Osteoblast (primary cell): Measurements from ENCODE around the gene CSMD2. TPM values are rescaled to one million over a fixed set of nuclear protein-coding genes. Genes with fewer than 3 reads are reported as not detected.

ENCODE experiments used
- DNase-seq: peaks from one replicate; pipeline ENCODE4 v3.0.0; 2011; ENCODE audit warnings: low spot score, mixed read lengths; ENCODE audit not compliant: insufficient read length; ENCODE audit errors: missing footprints
- H2AFZ ChIP-seq: 2 replicates; pipeline ENCODE4 v1.6.0; 2011; ENCODE audit warnings: mild to moderate bottlenecking, low read length
- H3K27ac ChIP-seq: 2 replicates; pipeline ENCODE4 v1.5.1; 2011; ENCODE audit warnings: mild to moderate bottlenecking, low read depth, low read length, moderate library complexity
- H3K27me3 ChIP-seq: 2 replicates; pipeline ENCODE4 v1.6.0; 2012; ENCODE audit warnings: mild to moderate bottlenecking, control low read depth, inconsistent platforms, low read length, moderate library complexity; ENCODE audit not compliant: insufficient read depth
- H3K36me3 ChIP-seq: 2 replicates; pipeline ENCODE4 v1.5.1; 2011; ENCODE audit warnings: mild to moderate bottlenecking, low read length, control low read depth, moderate library complexity; ENCODE audit not compliant: insufficient read depth
- H3K4me1 ChIP-seq: 2 replicates; pipeline ENCODE4 v1.5.1; 2011; ENCODE audit warnings: mild to moderate bottlenecking, low read length, control low read depth, moderate library complexity; ENCODE audit not compliant: insufficient read depth
- H3K4me2 ChIP-seq: 2 replicates; pipeline ENCODE4 v1.6.0; 2011; ENCODE audit warnings: mild to moderate bottlenecking, low read length; ENCODE audit not compliant: insufficient read depth
- H3K4me3 ChIP-seq: fragments of 200-600 bp; sonication (generic); 3 replicates; pipeline ENCODE4 v1.5.1; 2012; ENCODE audit warnings: mild to moderate bottlenecking, low read length, inconsistent platforms; ENCODE audit not compliant: insufficient read depth
- H3K79me2 ChIP-seq: 2 replicates; pipeline ENCODE4 v1.6.0; 2012; ENCODE audit warnings: mild to moderate bottlenecking, low read length, control low read depth, inconsistent platforms; ENCODE audit not compliant: insufficient read depth
- H3K9me3 ChIP-seq: 2 replicates; pipeline ENCODE4 v1.5.1; 2011; ENCODE audit warnings: low read depth, low read length, control low read depth
- H4K20me1 ChIP-seq: 2 replicates; pipeline ENCODE4 v1.6.0; 2012; ENCODE audit warnings: mild to moderate bottlenecking, low read length, control low read depth; ENCODE audit not compliant: insufficient read depth
- total RNA-seq: library from RNA; depleted of rRNA; stranded (reverse); fragments of >200 nt; gene quantifications from 2 replicates; pipeline ENCODE4 v1.2.3, GENCODE V29; 2012
- TF ChIP-seq, protein P1 (sequence below): IDR thresholded peaks from 2 replicates; pipeline ENCODE4 v1.5.1; 2011; ENCODE audit warnings: mild to moderate bottlenecking, low read depth, low read length, moderate library complexity; ENCODE audit errors: extremely low read depth

Gene CSMD2
- total RNA-seq, 1 donor, result 0.36 TPM

DNA sequence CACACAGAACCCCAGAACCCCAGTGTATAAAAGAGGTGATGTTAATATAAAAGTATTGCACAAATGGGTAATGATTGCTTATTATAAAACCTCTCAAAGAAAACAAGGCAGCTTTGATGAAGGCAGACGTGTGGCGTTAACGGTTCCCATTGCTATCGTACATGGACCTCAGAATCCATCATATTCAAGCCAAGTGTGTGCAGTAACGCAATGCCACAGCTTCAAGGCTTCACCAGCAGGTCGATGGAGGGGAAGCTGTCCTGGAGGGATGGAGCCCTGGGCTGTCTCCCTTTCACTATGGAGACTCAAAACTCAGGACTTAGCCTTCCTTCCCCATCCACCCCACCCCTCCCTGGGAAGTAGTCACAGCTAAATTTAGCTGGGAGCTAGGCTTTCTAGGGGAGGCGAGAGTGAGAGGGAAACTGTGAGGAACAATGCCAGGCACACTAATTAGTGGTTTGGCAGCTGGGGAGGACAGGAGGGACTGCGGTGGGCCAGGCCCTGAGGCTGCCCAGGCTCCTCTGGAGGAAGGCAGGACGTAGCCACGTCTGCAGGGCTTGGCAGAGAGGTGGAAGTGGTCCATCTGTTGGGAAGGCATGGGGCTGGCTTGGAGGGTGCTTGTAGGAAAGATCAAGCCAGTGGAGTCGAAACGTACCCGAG lies 180.0 kb downstream of the CSMD2 start:
- Histone ChIP-seq H3K4me2 (no peak overlapping the region), H3K79me2 (no peaks in the 10 kb centered on the region), H3K27ac (no peak overlapping the region), H3K4me3 (no peak overlapping the region), H3K36me3 (no peaks in the 10 kb centered on the region), H3K4me1 (no peaks in the 10 kb centered on the region), H2AFZ (no peak overlapping the region), H3K9me3 (no peaks in the 10 kb centered on the region), H3K27me3 (no peaks in the 10 kb centered on the region), H4K20me1 (no peaks in the 10 kb centered on the region)
- no peak for DNase-seq
- TF ChIP-seq, protein P1, sequence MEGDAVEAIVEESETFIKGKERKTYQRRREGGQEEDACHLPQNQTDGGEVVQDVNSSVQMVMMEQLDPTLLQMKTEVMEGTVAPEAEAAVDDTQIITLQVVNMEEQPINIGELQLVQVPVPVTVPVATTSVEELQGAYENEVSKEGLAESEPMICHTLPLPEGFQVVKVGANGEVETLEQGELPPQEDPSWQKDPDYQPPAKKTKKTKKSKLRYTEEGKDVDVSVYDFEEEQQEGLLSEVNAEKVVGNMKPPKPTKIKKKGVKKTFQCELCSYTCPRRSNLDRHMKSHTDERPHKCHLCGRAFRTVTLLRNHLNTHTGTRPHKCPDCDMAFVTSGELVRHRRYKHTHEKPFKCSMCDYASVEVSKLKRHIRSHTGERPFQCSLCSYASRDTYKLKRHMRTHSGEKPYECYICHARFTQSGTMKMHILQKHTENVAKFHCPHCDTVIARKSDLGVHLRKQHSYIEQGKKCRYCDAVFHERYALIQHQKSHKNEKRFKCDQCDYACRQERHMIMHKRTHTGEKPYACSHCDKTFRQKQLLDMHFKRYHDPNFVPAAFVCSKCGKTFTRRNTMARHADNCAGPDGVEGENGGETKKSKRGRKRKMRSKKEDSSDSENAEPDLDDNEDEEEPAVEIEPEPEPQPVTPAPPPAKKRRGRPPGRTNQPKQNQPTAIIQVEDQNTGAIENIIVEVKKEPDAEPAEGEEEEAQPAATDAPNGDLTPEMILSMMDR, result no peak

DNA sequence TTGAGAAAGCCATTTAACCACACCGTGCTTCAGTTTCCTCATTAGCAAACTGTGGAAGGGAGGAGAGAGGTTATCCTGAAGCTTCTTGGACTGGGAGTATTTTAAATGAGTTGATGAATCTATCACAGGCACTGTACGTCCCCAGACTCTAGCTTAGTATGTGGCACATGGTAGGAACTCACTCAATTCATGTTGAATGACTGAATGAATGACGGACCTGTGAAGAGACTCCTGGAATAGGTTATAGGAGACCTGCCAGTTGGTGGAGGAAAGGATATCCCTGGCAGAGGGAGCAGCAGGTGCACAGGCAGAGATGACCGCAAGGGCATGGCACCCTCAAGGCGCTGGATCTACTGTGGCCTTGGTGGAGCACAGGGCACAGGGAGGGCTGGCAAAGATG lies 182.6 kb downstream of the CSMD2 start:
- no peak overlapping the region for H3K27ac ChIP-seq
- H3K9me3 ChIP-seq, result no peaks in the 10 kb centered on the region
- no peaks in the 10 kb centered on the region for H3K36me3 ChIP-seq
- H4K20me1 ChIP-seq, result no peaks in the 10 kb centered on the region
- H3K79me2 ChIP-seq, result no peaks in the 10 kb centered on the region
- TF ChIP-seq, protein P1, result no peak
- no peak overlapping the region for H3K4me2 ChIP-seq
- H2AFZ ChIP-seq, result no peak overlapping the region
- no peaks in the 10 kb centered on the region for H3K27me3 ChIP-seq
- H3K4me1 ChIP-seq, result no peaks in the 10 kb centered on the region
- no peak for DNase-seq
- no peak overlapping the region for H3K4me3 ChIP-seq

DNA sequence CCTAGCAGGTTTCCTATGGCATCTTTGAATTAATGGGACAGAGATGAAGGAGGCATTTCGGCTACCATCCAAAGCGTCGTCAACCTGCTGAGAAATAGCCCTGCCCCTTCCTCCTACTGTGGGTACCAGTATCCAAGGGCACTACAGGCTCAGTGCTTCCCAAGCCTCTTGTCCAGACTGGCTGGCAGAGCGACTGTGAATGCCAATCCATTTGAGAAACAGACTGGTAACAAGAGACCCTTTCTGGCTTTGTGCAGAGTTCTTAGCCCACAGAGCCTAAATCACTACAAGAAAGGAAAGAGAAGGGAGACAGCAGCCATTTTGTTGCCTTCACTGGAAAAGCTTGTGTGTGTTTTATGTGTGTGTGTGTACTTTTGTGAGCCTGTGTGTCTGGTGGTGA lies 185.7 kb downstream of the CSMD2 start:
- H3K79me2 ChIP-seq, result no peaks in the 10 kb centered on the region
- H4K20me1 ChIP-seq, result no peaks in the 10 kb centered on the region
- H3K4me2 ChIP-seq, result no peak overlapping the region
- no peak for DNase-seq
- no peaks in the 10 kb centered on the region for H3K9me3 ChIP-seq
- TF ChIP-seq, protein P1, result no peak
- no peak overlapping the region for H3K4me3 ChIP-seq
- H3K27ac ChIP-seq, result no peak overlapping the region
- H3K27me3 ChIP-seq, result no peaks in the 10 kb centered on the region
- no peak overlapping the region for H2AFZ ChIP-seq
- H3K4me1 ChIP-seq, result no peaks in the 10 kb centered on the region
- H3K36me3 ChIP-seq, result no peaks in the 10 kb centered on the region

DNA sequence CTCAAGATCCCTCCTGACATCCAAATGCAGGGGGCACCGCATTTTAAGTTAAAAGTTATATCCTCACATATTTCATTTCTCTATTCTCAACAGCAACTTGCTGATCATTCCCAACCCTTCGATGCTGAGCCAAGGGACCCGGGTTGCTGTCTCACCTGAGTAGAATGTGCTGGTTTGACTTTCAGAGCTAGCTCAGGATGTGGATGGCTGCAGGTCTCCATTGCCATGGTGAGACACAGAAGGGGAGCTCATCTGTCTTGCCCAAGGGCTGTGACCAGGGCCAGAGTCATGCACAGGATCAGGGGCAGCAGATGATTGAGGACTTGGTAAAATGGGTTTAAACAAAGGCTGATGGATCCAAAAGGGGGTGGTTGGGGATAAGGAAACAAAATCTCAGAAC lies 189.1 kb downstream of the CSMD2 start:
- TF ChIP-seq, protein P1, result no peak
- Histone ChIP-seq H3K4me3 (no peak overlapping the region), H3K27me3 (no peaks in the 10 kb centered on the region), H3K36me3 (no peaks in the 10 kb centered on the region), H4K20me1 (no peaks in the 10 kb centered on the region), H3K4me2 (no peak overlapping the region), H3K79me2 (no peaks in the 10 kb centered on the region), H3K9me3 (no peaks in the 10 kb centered on the region), H2AFZ (no peak overlapping the region), H3K4me1 (no peaks in the 10 kb centered on the region), H3K27ac (no peak overlapping the region)
- no peak for DNase-seq
